ENCODE data around the gene TERB1. TPM values are rescaled to one million over a fixed set of nuclear protein-coding genes. Genes with fewer than 3 reads are reported as not detected.

Gene TERB1
- not detected in 2 replicates for total RNA-seq (2014; rRNA removed; shearing (Covaris generic))

- no peak for DNase-seq (ENCODE audit: low spot score)
- in situ Hi-C loops (cut with HindIII; ENCODE audit: low sequenced_read_pairs) = no loop called here
Measured at GRCh38 chr16:66801320-66802105, at the start of gene TERB1. Gene TERB1, minus strand, starts transcription at chr16:66801584. Its CDS starts 4,786 bp downstream, at chr16:66796798.

GRCh38 chr16:66850115-66850815, 48.9 kb upstream of the TERB1 start:
- in situ Hi-C loops (cut with HindIII; ENCODE audit: low sequenced_read_pairs) = no loop called here
- no peak for DNase-seq (ENCODE audit: low spot score)

GRCh38 chr16:66849549-66849948, 48.2 kb upstream of the TERB1 start:
- in situ Hi-C loops (cut with HindIII; ENCODE audit: low sequenced_read_pairs) = no loop called here
- DNase-seq (ENCODE audit: low spot score) = no peak

- no peak for DNase-seq (ENCODE audit: low spot score)
- in situ Hi-C loops (cut with HindIII; ENCODE audit: low sequenced_read_pairs) = no loop called here
Measured at GRCh38 chr16:66849021-66849420, 47.6 kb upstream of the TERB1 start.

- no peak for DNase-seq (ENCODE audit: low spot score)
- in situ Hi-C loops (cut with HindIII; ENCODE audit: low sequenced_read_pairs) = no loop called here
Measured at GRCh38 chr16:66848172-66848571, 46.8 kb upstream of the TERB1 start.

GRCh38 chr16:66847533-66848067, 46.2 kb upstream of the TERB1 start:
- in situ Hi-C loops (cut with HindIII; ENCODE audit: low sequenced_read_pairs) = no loop called here
- no peak for DNase-seq (ENCODE audit: low spot score)

- in situ Hi-C loops (cut with HindIII; ENCODE audit: low sequenced_read_pairs) = no loop called here
- DNase-seq (ENCODE audit: low spot score) = no peak
Measured at GRCh38 chr16:66846831-66847230, 45.4 kb upstream of the TERB1 start.

- in situ Hi-C loops (cut with HindIII; ENCODE audit: low sequenced_read_pairs) = no loop called here
Measured at GRCh38 chr16:66846266-66846665, 44.9 kb upstream of the TERB1 start.

GRCh38 chr16:66845791-66846221, 44.4 kb upstream of the TERB1 start:
- in situ Hi-C loops (cut with HindIII; ENCODE audit: low sequenced_read_pairs) = no loop called here
- no peak for DNase-seq (ENCODE audit: low spot score)

More at GRCh38 chr16:66846266-66846665, 44.9 kb upstream of the TERB1 start:
- no peak for DNase-seq (ENCODE audit: low spot score)

- DNase-seq (ENCODE audit: low spot score) = no peak
- in situ Hi-C loops (cut with HindIII; ENCODE audit: low sequenced_read_pairs) = no loop called here
Measured at GRCh38 chr16:66845080-66845410, 43.7 kb upstream of the TERB1 start.

- no peak for DNase-seq (ENCODE audit: low spot score)
- in situ Hi-C loops (cut with HindIII; ENCODE audit: low sequenced_read_pairs) = no loop called here
Measured at GRCh38 chr16:66844342-66845079, 43.1 kb upstream of the TERB1 start, which contains the start of gene CA7. Gene CA7, plus strand, starts transcription at chr16:66844414. Its CDS starts 74 bp downstream, at chr16:66844488.

- in situ Hi-C loops (cut with HindIII; ENCODE audit: low sequenced_read_pairs) = no loop called here
- DNase-seq (ENCODE audit: low spot score) = no peak
Measured at GRCh38 chr16:66844009-66844341, 42.6 kb upstream of the TERB1 start.

GRCh38 chr16:66843191-66843590, 41.8 kb upstream of the TERB1 start:
- in situ Hi-C loops (cut with HindIII; ENCODE audit: low sequenced_read_pairs) = no loop called here
- DNase-seq (ENCODE audit: low spot score) = no peak

GRCh38 chr16:66842765-66843164, 41.4 kb upstream of the TERB1 start:
- in situ Hi-C loops (cut with HindIII; ENCODE audit: low sequenced_read_pairs) = no loop called here
- no peak for DNase-seq (ENCODE audit: low spot score)

- DNase-seq (ENCODE audit: low spot score) = no peak
- in situ Hi-C loops (cut with HindIII; ENCODE audit: low sequenced_read_pairs) = no loop called here
Measured at GRCh38 chr16:66841366-66841765, 40.0 kb upstream of the TERB1 start.

GRCh38 chr16:66840883-66841282, 39.5 kb upstream of the TERB1 start:
- in situ Hi-C loops (cut with HindIII; ENCODE audit: low sequenced_read_pairs) = no loop called here
- no peak for DNase-seq (ENCODE audit: low spot score)

GRCh38 chr16:66834746-66835145, 33.4 kb upstream of the TERB1 start:
- in situ Hi-C loops (cut with HindIII; ENCODE audit: low sequenced_read_pairs) = no loop called here
- no peak for DNase-seq (ENCODE audit: low spot score)

- in situ Hi-C loops (cut with HindIII; ENCODE audit: low sequenced_read_pairs) = no loop called here
- no peak for DNase-seq (ENCODE audit: low spot score)
Measured at GRCh38 chr16:66832661-66833305, 31.4 kb upstream of the TERB1 start.

GRCh38 chr16:66832190-66832589, 30.8 kb upstream of the TERB1 start:
- in situ Hi-C loops (cut with HindIII; ENCODE audit: low sequenced_read_pairs) = no loop called here
- DNase-seq (ENCODE audit: low spot score) = no peak

All from G401 (cell line).